ENCODE measurements around the gene CTXN3. TPM values are rescaled to one million over a fixed set of nuclear protein-coding genes. Genes with fewer than 3 reads are reported as not detected.

The CTXN3 gene
- total RNA-seq = not detected

DNA sequence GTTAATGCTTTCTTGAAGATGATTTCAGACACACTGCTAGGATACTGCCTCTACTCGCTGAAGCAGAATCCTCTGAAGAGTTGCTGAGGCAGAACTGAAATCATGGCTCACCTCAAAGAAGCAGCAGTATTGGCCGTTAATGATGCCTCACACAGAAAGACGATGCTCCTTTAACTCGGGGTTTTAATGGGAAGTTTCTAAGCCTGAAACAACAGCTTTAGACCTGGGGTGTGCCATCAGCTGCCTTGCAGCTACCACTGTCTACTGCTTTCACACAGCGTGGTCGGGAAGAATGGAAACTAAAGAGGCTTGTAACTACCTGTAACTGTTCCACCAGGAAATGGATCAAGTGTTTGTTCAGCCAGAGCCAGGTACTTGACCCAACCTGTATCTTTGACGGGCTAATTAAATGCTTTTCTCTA, at the start of gene CTXN3:
Gene CTXN3, plus strand, starts transcription at position 65 of the 422 bp plus-strand sequence. CDS start 8,440 bp downstream, outside the sequence.
- H3K9me3 ChIP-seq = no peaks in the 10 kb centered on the region
- no peak for TF ChIP-seq POLR2A (IDR thresholded peaks at IDR 0.05)
- TF ChIP-seq, protein P1, sequence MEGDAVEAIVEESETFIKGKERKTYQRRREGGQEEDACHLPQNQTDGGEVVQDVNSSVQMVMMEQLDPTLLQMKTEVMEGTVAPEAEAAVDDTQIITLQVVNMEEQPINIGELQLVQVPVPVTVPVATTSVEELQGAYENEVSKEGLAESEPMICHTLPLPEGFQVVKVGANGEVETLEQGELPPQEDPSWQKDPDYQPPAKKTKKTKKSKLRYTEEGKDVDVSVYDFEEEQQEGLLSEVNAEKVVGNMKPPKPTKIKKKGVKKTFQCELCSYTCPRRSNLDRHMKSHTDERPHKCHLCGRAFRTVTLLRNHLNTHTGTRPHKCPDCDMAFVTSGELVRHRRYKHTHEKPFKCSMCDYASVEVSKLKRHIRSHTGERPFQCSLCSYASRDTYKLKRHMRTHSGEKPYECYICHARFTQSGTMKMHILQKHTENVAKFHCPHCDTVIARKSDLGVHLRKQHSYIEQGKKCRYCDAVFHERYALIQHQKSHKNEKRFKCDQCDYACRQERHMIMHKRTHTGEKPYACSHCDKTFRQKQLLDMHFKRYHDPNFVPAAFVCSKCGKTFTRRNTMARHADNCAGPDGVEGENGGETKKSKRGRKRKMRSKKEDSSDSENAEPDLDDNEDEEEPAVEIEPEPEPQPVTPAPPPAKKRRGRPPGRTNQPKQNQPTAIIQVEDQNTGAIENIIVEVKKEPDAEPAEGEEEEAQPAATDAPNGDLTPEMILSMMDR (IDR thresholded peaks at IDR 0.05) = no peak
- no peaks in the 10 kb centered on the region for H3K4me1 ChIP-seq
- H3K27ac ChIP-seq = no peak within 1 kb of the TSS
- WGBS, 2 donors = 31% methylated on average over 7 of the region's 7 CpGs
- no peak for ATAC-seq
- no peaks in the 10 kb centered on the region for H3K27me3 ChIP-seq
- DNase-seq = no peak
- no peaks in the 10 kb centered on the region for H3K36me3 ChIP-seq (replicated peaks in 1 of 2; ENCODE audit: insufficient read depth in 1 of 2, low read depth in 2 of 2)
- no peak within 1 kb of the TSS for H3K4me3 ChIP-seq
- intact Hi-C loops (cut with DNase I) = no loop called here

DNA sequence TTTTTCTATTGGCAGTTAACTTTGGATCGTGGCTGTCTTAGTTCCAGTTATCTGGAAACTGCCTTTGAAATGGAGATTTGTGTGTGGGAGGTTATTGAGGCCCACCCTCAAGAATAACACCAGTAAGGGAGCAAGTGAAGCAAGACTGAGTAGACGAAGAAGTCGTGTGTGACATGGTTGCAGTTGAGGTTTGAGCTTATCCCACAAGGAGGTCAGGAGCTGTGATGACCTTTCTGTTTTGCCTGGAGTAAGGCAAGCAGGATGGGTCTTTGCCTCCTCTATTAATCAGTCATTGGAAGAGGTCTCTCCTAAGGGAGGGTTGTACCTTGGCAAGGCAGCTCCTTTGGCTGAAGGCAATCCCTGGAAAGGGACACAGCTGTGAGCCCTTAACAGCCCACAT, 49.6 kb upstream of the CTXN3 start:
- Histone ChIP-seq H3K4me3 (no peak overlapping the region), H3K36me3 (replicated peaks in 1 of 2; ENCODE audit: insufficient read depth in 1 of 2, low read depth in 2 of 2) (no peaks in the 10 kb centered on the region), H3K4me1 (peaks cover 7% of the 10 kb centered on the region), H3K27me3 (no peaks in the 10 kb centered on the region), H3K9me3 (no peaks in the 10 kb centered on the region), H3K27ac (no peak overlapping the region)
- intact Hi-C loops (cut with DNase I) = no loop called here
- 73 to 79% methylated on average over 3 of the region's 3 CpGs for WGBS, 2 donors
- no peak for TF ChIP-seq POLR2A (IDR thresholded peaks at IDR 0.05)
- ATAC-seq = no peak
- no peak for DNase-seq

DNA sequence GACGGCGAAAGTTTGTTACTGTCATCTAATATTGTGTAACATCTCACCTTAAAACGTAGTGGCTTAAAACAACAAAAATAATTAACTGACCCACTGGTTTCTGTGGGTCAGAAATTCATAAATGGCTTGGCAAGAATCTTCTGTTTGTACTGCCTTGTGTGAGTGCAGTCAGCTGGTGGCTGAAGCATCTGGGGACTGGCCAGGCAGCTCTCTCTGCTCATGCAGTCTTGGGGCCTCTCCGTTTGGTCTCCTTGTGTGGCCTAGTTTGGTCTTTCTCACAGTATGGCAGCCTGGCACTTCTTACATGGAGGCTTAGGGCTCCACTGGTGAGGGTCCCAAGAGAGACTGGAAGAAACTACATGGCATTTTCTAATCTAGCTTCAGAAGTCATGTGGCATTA, 49.0 kb upstream of the CTXN3 start:
- TF ChIP-seq POLR2A (IDR thresholded peaks at IDR 0.05) = no peak
- TF ChIP-seq, protein P1 (IDR thresholded peaks at IDR 0.05) = no peak
- intact Hi-C loops (cut with DNase I) = no loop called here
- H3K36me3 ChIP-seq (replicated peaks in 1 of 2; ENCODE audit: insufficient read depth in 1 of 2, low read depth in 2 of 2) = no peaks in the 10 kb centered on the region
- H3K4me3 ChIP-seq = no peak overlapping the region
- peaks cover 7% of the 10 kb centered on the region for H3K4me1 ChIP-seq
- H3K27ac ChIP-seq = no peak overlapping the region
- ATAC-seq = peak; percentile 53
- DNase-seq = peak in 3 of 4 donors; percentile 19 to 32 (median 26)
- 47 to 48% methylated on average over 4 of the region's 4 CpGs for WGBS, 2 donors
- H3K27me3 ChIP-seq = no peaks in the 10 kb centered on the region
- H3K9me3 ChIP-seq = no peaks in the 10 kb centered on the region

DNA sequence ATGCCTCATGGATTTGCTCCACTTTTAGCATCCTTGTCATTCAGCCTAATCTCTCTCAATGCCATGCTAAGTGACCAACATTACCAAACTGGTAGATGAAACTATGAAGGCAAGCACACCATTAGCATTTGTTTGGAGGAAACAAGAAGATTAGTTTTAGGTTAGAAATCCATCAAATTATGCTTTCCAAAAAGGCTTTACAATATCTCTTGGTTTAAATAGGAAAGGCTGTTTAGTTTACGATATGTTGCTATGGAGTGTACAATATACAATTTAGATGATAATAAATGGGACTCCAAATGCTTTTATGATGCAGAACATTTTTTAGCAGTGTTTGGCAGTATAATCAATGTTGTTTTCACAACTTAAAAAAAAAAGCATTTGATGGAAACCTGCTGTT, 47.8 kb upstream of the CTXN3 start:
- no peak overlapping the region for H3K4me3 ChIP-seq
- H3K36me3 ChIP-seq (replicated peaks in 1 of 2; ENCODE audit: insufficient read depth in 1 of 2, low read depth in 2 of 2) = no peaks in the 10 kb centered on the region
- H3K9me3 ChIP-seq = no peaks in the 10 kb centered on the region
- TF ChIP-seq, protein P1 (IDR thresholded peaks at IDR 0.05) = no peak
- TF ChIP-seq POLR2A (IDR thresholded peaks at IDR 0.05) = no peak
- H3K27ac ChIP-seq = no peak overlapping the region
- DNase-seq (no peak), ATAC-seq (no peak)
- WGBS, 2 donors = 90 to 96% methylated on average over 1 of the region's 1 CpG
- peaks cover 7% of the 10 kb centered on the region for H3K4me1 ChIP-seq
- intact Hi-C loops (cut with DNase I) = no loop called here
- H3K27me3 ChIP-seq = no peaks in the 10 kb centered on the region

DNA sequence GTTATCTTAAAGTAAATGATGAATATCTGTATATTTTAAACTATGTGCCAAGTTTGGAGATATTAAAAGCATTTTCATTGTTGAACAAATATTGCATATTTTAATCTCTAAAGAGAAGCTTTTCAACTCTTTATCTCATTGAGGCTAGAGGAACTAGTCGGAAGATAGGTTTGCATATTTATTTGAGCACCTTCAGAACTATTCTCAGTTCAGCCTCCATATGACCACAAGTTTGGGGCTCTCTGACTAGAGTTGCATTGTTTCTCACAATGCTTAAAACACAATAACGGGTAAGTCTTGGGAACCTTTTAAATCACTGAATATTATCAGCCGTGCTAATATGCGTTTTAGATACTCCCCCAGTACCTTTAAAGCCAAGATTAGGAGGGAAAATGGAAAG, 47.3 kb upstream of the CTXN3 start:
- H3K27me3 ChIP-seq = no peaks in the 10 kb centered on the region
- no peak for DNase-seq
- 67 to 73% methylated on average over 4 of the region's 4 CpGs for WGBS, 2 donors
- peaks cover 7% of the 10 kb centered on the region for H3K4me1 ChIP-seq
- TF ChIP-seq, protein P1 (IDR thresholded peaks at IDR 0.05) = no peak
- no peak for TF ChIP-seq POLR2A (IDR thresholded peaks at IDR 0.05)
- no peak overlapping the region for H3K4me3 ChIP-seq
- H3K36me3 ChIP-seq (replicated peaks in 1 of 2; ENCODE audit: insufficient read depth in 1 of 2, low read depth in 2 of 2) = no peaks in the 10 kb centered on the region
- H3K27ac ChIP-seq = no peak overlapping the region
- no peaks in the 10 kb centered on the region for H3K9me3 ChIP-seq
- intact Hi-C loops (cut with DNase I) = no loop called here
- no peak for ATAC-seq
